GM21515 (cell line): ENCODE measurements around the gene SMIM29.
"Not testable (repeated sequence)": the region's sequence is repeated elsewhere in the genome, so short reads cannot be mapped to it uniquely, and the experiment has no call there.

Experiments
- ATAC-seq: cut with Tn5 transposase; IDR thresholded peaks from one replicate; pipeline ENCODE4 v1.9.1; 2021; ENCODE audit not compliant: unreplicated experiment

SMIM29 gene

GRCh38 chr6:34269132-34269531 lies 20.3 kb upstream of the SMIM29 start:
- not testable (repeated sequence) for ATAC-seq

- no peak for ATAC-seq
These were observed 18.9 kb upstream of the SMIM29 start for GRCh38 chr6:34267746-34268145.

DNA sequence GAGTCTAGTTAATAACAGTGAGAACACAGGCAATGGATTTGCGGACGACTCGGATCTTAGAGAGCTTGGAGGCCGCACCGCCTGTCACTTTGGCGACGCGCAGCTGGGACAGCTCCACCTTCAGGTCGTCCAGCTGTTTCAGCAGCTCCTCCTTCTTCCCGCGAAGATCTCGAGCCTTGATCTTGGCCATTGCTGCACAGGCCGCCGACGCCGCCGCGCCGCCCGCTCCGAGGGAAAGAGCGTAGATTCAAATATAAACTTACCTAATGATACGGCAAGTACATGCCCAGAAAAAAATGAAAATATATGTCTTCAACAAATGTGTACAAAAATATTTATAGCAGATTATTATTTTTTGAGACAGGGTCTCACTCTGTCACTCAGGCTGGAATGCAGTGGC lies 14.7 kb upstream of the SMIM29 start:
- not testable (repeated sequence) for ATAC-seq

DNA sequence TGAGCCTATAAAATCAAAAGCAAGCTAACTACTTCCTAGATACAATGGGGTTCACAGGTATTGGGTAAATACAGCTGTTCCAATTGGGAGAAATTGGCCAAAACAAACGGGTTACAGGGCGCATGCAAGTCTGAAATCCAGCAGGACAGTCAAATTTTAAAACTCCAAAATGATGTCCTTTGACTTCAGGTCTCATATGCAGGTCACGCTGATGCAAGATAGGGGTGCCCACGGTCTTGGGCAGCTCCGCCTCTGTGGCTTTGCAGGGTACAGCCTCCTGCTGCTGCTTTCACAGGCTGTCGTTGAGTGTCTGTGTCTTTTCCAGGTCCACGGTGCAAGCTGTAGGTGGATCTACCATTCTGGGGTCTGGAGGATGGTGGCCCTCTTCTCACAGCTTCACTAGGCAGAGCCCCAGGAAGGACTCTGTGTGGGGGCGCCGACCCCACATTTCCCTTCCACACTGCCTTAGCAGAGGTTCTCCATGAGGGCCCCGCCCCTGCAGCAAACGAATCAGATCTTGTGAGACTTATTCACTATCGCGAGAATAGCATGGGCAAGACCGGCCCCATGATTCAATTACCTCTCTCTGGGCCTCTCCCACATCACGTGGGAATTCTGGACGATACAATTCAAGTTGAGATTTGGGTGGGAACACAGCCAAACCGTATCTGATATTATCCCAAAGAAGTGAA lies 11.9 kb upstream of the SMIM29 start:
- ATAC-seq: no peak

DNA sequence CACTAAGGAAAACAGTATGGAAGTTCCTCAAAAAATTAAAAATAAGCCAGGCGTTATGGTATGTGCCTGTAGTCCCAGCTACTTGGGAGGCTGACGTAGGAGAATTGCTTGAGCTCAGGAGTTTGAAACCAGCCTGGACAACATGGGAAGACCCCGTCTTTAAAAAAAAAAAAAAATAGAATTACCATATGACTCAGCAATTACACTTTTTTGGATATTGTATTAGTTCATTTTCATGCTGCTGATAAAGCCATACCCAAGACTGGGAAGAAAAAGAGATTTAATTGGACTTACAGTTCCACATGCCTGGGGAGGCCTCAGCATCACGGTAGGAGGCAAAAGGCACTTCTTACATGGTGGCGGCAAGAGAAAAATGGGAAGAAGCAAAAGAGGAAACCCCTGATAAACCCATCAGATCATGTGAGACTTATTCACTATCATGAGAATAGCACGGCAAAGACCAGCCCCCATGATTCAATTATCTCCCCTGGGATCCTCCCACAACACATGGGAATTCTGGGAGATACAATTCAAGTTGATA lies 10.8 kb upstream of the SMIM29 start:
- ATAC-seq: no peak

GRCh38 chr6:34252395-34252794 lies 3.6 kb upstream of the SMIM29 start:
- ATAC-seq: not testable (repeated sequence)

- peak; percentile 14 for ATAC-seq
These were observed 859 bp upstream of the SMIM29 start for GRCh38 chr6:34249469-34250261.

DNA sequence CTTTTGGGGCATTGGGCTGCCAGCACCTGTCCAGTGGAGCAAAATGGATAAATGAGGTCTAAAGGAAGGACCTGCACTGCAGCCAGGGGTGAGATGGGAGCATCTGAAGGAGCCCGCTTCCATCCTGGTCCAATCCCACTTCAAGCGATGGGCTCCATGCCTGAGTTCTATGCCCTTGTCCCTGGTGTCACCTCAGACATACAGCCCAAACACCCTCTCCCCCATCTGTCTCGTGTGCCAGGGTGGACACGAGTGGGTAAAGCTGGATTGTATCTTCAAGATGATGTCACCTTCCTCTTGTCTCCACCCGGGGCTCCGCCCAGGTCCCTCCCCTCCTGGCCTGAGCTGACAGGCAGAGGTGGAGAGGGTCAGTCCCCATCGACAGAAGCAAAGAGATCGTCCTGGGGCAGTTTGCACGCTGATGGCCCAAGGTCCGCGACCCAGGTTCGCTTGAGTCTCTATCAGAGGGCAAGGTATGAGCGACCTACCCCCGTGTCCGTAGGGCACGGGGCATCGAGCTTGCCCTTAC lies 544 bp downstream of the SMIM29 start:
- peak; percentile 15 for ATAC-seq

DNA sequence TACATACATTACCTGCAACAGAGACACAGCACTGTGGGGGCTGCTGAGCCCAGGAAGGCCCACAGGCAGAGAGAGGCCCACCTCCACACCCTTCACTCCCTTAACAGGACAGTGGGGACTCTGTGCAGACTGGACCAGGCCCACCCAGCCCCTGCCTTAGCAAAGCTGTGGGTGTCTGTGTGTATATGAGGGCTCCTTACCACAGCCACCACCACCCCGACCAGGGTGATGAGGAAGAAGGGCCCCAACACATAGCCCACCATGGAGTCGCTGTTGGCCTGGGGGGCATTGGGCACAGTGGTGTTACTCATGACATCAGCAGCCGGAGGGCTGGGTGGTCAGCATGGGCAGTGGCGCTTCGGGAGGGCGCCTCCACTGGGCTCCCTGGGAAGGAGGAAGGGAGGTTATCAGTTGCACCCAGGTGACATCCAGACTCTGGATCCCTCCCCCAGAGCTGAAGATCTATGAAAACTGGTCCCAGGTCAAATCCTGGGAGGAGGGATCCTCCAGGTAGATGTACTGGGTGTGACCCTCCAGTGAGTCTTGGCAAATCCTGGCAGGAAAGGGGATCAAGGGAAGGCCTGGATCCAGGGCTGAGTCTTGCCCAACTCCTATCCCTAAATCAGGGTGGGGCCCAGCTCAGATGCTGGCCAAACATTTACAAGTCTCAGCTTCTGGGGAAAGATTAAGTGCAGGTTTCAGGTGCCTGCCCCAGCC lies 1.2 kb downstream of the SMIM29 start:
- ATAC-seq: no peak

- ATAC-seq: no peak
These were observed 2.0 kb downstream of the SMIM29 start for GRCh38 chr6:34246563-34247391.

- ATAC-seq: no peak
These were observed 2.6 kb downstream of the SMIM29 start for GRCh38 chr6:34246249-34246562.

- not testable (repeated sequence) for ATAC-seq
These were observed 3.1 kb downstream of the SMIM29 start for GRCh38 chr6:34245761-34246140.

DNA sequence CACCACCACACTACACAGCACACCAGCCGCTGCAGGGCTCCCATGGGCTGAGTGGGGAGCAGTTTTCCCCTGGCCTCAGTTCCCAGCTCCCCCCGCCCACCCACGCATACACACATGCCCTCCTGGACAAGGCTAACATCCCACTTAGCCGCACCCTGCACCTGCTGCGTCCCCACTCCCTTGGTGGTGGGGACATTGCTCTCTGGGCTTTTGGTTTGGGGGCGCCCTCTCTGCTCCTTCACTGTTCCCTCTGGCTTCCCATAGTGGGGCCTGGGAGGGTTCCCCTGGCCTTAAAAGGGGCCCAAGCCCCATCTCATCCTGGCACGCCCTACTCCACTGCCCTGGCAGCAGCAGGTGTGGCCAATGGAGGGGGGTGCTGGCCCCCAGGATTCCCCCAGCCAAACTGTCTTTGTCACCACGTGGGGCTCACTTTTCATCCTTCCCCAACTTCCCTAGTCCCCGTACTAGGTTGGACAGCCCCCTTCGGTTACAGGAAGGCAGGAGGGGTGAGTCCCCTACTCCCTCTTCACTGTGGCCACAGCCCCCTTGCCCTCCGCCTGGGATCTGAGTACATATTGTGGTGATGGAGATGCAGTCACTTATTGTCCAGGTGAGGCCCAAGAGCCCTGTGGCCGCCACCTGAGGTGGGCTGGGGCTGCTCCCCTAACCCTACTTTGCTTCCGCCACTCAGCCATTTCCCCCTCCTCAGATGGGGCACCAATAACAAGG lies 3.6 kb downstream of the SMIM29 start:
- ATAC-seq: not testable (repeated sequence)

GRCh38 chr6:34243901-34244884 lies 4.6 kb downstream of the SMIM29 start:
- ATAC-seq: no peak

- no peak for ATAC-seq
These were observed 5.6 kb downstream of the SMIM29 start for GRCh38 chr6:34243131-34243771.

DNA sequence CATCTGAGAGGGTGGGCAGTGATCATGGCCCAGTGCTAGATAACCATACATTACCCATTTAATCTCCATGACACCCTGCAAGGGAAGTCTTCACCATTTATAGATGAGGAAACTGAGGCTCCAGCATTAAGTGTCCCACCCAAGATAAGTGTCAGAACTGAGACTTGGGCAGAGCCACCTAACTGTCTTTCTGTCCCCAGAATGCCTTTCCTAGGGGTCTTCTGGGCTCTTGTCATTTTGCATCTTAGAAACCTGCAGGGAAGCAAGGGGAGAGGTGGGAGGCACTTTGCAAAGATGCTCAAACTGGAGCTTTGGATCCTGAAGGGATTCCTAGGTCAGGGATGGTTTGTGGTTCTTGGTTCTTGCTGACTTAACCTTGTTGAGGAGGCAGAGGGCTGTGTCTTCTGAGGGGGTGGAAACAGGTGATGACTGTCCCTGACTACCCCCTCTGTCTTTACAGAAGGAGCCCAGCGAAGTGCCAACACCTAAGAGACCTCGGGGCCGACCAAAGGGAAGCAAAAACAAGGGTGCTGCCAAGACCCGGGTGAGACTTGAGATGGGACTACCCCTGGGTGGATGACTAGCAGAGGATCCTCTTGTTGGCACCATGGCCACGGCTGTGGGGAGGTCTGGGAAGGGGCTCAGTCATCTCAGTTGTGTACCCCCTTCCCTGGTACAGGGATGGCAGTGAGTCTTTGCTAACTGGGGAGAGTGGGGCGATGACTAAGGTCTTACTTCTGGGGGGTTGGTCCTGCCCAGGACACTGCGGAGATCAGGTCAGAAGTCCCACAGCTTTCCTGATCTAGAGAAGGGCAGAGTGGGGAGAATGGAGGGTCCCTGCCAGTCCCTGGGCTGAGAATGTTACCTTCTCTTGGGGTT lies 6.3 kb downstream of the SMIM29 start:
- no peak for ATAC-seq
